IMR-90 (cell line): ENCODE measurements around the gene RAVER1. TPM values are rescaled to one million over a fixed set of nuclear protein-coding genes. Genes with fewer than 3 reads are reported as not detected.
"Not testable (repeated sequence)": the region's sequence is repeated elsewhere in the genome, so short reads cannot be mapped to it uniquely, and the experiment has no call there.

Experiments used
- ATAC-seq: fragments of 200-7000 bp; cut with Tn5 transposase; 2 replicates; pipeline ENCODE4 v1.9.1; 2020; ENCODE audit warnings: low read depth, mild to moderate bottlenecking, moderate library complexity
- BruUV-seq: library from RNA; stranded (reverse); fragments of 400-500 nt; replicated peaks from 2 replicates; lab custom pipeline; 2021; lab: Mats Ljungman, UMichigan
- CTCF ChIA-PET: fragments of 300-600 bp; formaldehyde crosslinking; extraction: SDS; loops from one replicate; lab custom pipeline; 2021; ENCODE audit warnings: antibody characterized with exemption; lab: Yijun Ruan, JAX
- POLR2A ChIA-PET: fragments of 300-600 bp; sonication (Branson Sonifier 250); formaldehyde crosslinking; loops from one replicate; lab custom pipeline; 2022; ENCODE audit warnings: antibody characterized with exemption; ENCODE audit not compliant: unreplicated experiment; lab: Charles Lee
- DNase-seq: peaks from one replicate; pipeline ENCODE4 v3.0.0; 2013
- H2AFZ ChIP-seq: replicated peaks from 2 replicates; pipeline ENCODE3; 2013; ENCODE audit warnings: low read length, mild to moderate bottlenecking; ENCODE audit not compliant: poor library complexity
- H2AK5ac ChIP-seq: 2 replicates; pipeline ENCODE4 v1.6.1; 2013; ENCODE audit warnings: low read depth, low read length, inconsistent platforms
- H2AK9ac ChIP-seq: replicated peaks from 2 replicates; pipeline ENCODE3; 2013; ENCODE audit warnings: mild to moderate bottlenecking, low read depth, low read length, moderate library complexity; ENCODE audit not compliant: poor library complexity
- H2BK120ac ChIP-seq: 2 replicates; pipeline ENCODE4 v1.6.1; 2013; ENCODE audit warnings: low read depth, low read length, inconsistent platforms
- H2BK15ac ChIP-seq: 3 replicates; pipeline ENCODE4 v1.6.1; 2013; ENCODE audit warnings: low read depth, low read length, inconsistent platforms
- H2BK20ac ChIP-seq: 2 replicates; pipeline ENCODE4 v1.6.1; 2013; ENCODE audit warnings: low read depth, mild to moderate bottlenecking, inconsistent platforms, low read length, moderate library complexity
- H2BK5ac ChIP-seq: 2 replicates; pipeline ENCODE4 v1.6.1; 2013; ENCODE audit warnings: mild to moderate bottlenecking, low read depth, low read length, inconsistent platforms; ENCODE audit not compliant: poor library complexity, severe bottlenecking
- H3K14ac ChIP-seq: replicated peaks from 2 replicates; pipeline ENCODE4 v1.6.1; 2013; ENCODE audit warnings: low read depth, low read length, inconsistent platforms
- H3K18ac ChIP-seq: 2 replicates; pipeline ENCODE4 v1.6.1; 2013; ENCODE audit warnings: low read depth, low read length, control low read depth
- H3K23ac ChIP-seq: 2 replicates; pipeline ENCODE4 v1.6.1; 2013; ENCODE audit warnings: low read depth, low read length, inconsistent platforms
- H3K27ac ChIP-seq: 2 replicates; pipeline ENCODE4 v1.5.1; 2013; ENCODE audit warnings: mild to moderate bottlenecking, control low read depth, low read length; ENCODE audit not compliant: insufficient read depth
- H3K27me3 ChIP-seq: 2 replicates; pipeline ENCODE4 v1.6.1; 2013; ENCODE audit warnings: low read length; ENCODE audit not compliant: control insufficient read depth, insufficient read depth
- H3K36me3 ChIP-seq: 2 replicates; pipeline ENCODE4 v1.6.1; 2013; ENCODE audit warnings: low read length, mixed read lengths; ENCODE audit not compliant: control insufficient read depth, insufficient read depth
- H3K4ac ChIP-seq: 2 replicates; pipeline ENCODE4 v1.6.1; 2013; ENCODE audit warnings: low read depth, low read length, inconsistent platforms
- H3K4me1 ChIP-seq: 2 replicates; pipeline ENCODE4 v1.6.1; 2013; ENCODE audit warnings: low read length, mixed read lengths; ENCODE audit not compliant: control insufficient read depth, insufficient read depth
- H3K4me2 ChIP-seq: 2 replicates; pipeline ENCODE4 v1.6.1; 2013; ENCODE audit warnings: low read depth, mild to moderate bottlenecking, control low read depth, low read length, moderate library complexity
- H3K4me3 ChIP-seq: 2 replicates; pipeline ENCODE4 v1.5.1; 2013; ENCODE audit warnings: low read depth, mild to moderate bottlenecking, control low read depth, low read length, moderate library complexity; ENCODE audit not compliant: insufficient read depth
- H3K56ac ChIP-seq: 2 replicates; pipeline ENCODE4 v1.6.1; 2013; ENCODE audit warnings: low read length, inconsistent platforms; ENCODE audit not compliant: insufficient read depth; ENCODE audit errors: extremely low read depth
- H3K79me1 ChIP-seq, 2 experiments: 2 replicates each; pipeline ENCODE4 v1.6.1; 2013; ENCODE audit warnings: low read length in 2 of 2, inconsistent platforms in 1 of 2, low read depth in 1 of 2
- H3K9ac ChIP-seq: 2 replicates; pipeline ENCODE4 v1.6.1; 2013; ENCODE audit warnings: low read depth, low read length, control low read depth
- H3K9me1 ChIP-seq: 2 replicates; pipeline ENCODE4 v1.6.1; 2013; ENCODE audit warnings: low read length, inconsistent platforms; ENCODE audit not compliant: insufficient read depth
- H3K9me3 ChIP-seq: 2 replicates; pipeline ENCODE4 v1.6.1; 2013; ENCODE audit warnings: low read length; ENCODE audit not compliant: control insufficient read depth, insufficient read depth
- H4K20me1 ChIP-seq: 2 replicates; pipeline ENCODE4 v1.6.1; 2013; ENCODE audit warnings: low read length, inconsistent platforms; ENCODE audit not compliant: insufficient read depth
- H4K5ac ChIP-seq: 2 replicates; pipeline ENCODE4 v1.6.1; 2013; ENCODE audit warnings: mild to moderate bottlenecking, low read depth, low read length, control low read depth
- H4K8ac ChIP-seq, 2 experiments: 2 replicates each; pipeline ENCODE4 v1.6.1; 2013; ENCODE audit warnings: low read depth in 2 of 2, low read length in 2 of 2, control low read depth in 1 of 2, inconsistent platforms in 1 of 2
- H4K91ac ChIP-seq: 2 replicates; pipeline ENCODE4 v1.6.1; 2013; ENCODE audit warnings: low read depth, low read length, inconsistent platforms; ENCODE audit not compliant: insufficient read depth
- WGBS, 2 experiments: methylation state at CpG; one replicate each; pipeline versions ENCODE4 v1.1.5 to v1.1.7; 2013; ENCODE audit warnings: missing lambda C conversion rate in 2 of 2; ENCODE audit not compliant: insufficient read length in 1 of 2; ENCODE audit errors: extremely low coverage in 2 of 2; 5-methylcytosine and 5-hydroxymethylcytosine counted together
- dilution Hi-C: fragments of 300-500 bp; cut with HindIII; formaldehyde crosslinking; loops from one replicate; pipeline ENCODE4 v1.14.3; 2018; ENCODE audit warnings: low sequenced_read_pairs; ENCODE audit not compliant: unreplicated experiment
- in situ Hi-C: fragments of 300-500 bp; cut with MboI; formaldehyde crosslinking; loops from 3 replicates; pipeline ENCODE4 v1.14.3; 2019; ENCODE audit warnings: low sequenced_read_pairs, inconsistent platforms, mixed read lengths
- intact Hi-C: fragments of 100-400 bp; cut with micrococcal nuclease; formaldehyde crosslinking; loops from 2 replicates; pipeline ENCODE4 v1.10.0; 2022
- polyA plus RNA-seq, 3 experiments: library from polyadenylated mRNA; depleted of rRNA; stranded (reverse); fragments of >200 nt; gene quantifications; 2 replicates each; pipeline ENCODE4 v1.2.3, GENCODE V29; 2012; ENCODE audit warnings: low replicate concordance in 1 of 3
- total RNA-seq: library from RNA; depleted of rRNA; stranded (reverse); fragments of >200 nt; gene quantifications from 2 replicates; pipeline ENCODE4 v1.2.3, GENCODE V29; 2012

The RAVER1 gene
- total and polyA plus RNA-seq, 2 of the 4 experiments (the other 2 are of a cell fraction): 2.7 to 18.1 TPM

GRCh38 chr19:10383223-10383499 lies 49.8 kb upstream of the RAVER1 start:
- dilution Hi-C loops, POLR2A ChIA-PET: not testable (repeated sequence)

More at GRCh38 chr19:10383223-10383499, 49.8 kb upstream of the RAVER1 start:
- H3K36me3 ChIP-seq, H2BK120ac ChIP-seq, H2BK15ac ChIP-seq, H3K56ac ChIP-seq, H3K4ac ChIP-seq, H3K23ac ChIP-seq, H3K4me2 ChIP-seq, H2AFZ ChIP-seq, H2BK5ac ChIP-seq, H2AK5ac ChIP-seq, BruUV-seq, H4K91ac ChIP-seq, H3K14ac ChIP-seq, intact Hi-C loops, H4K20me1 ChIP-seq, H2BK20ac ChIP-seq, H3K27me3 ChIP-seq, H3K4me3 ChIP-seq, DNase-seq, H4K8ac ChIP-seq, H4K5ac ChIP-seq, H3K27ac ChIP-seq, ATAC-seq, H3K9me3 ChIP-seq, H3K9ac ChIP-seq, H3K18ac ChIP-seq, H3K4me1 ChIP-seq, H3K9me1 ChIP-seq, H2AK9ac ChIP-seq: not testable (repeated sequence)
- CTCF ChIA-PET: interaction anchor here (1.0 kb wide), 1 partner anchor 118 kb away, joined by 3 read pairs; no protein-coding TSS in a partner anchor
- in situ Hi-C loops: loop anchor here (10.0 kb wide), 1 partner anchor 458 kb away; no protein-coding TSS in a partner anchor
- peaks cover 9 to 23% of the 10 kb centered on the region in 2 experiments; a peak in 3 of 4 replicates for H3K79me1 ChIP-seq
- WGBS, 2 experiments: no CpG with 5 or more reads among the region's 8 CpGs
